H1 (cell line): ENCODE measurements around the gene RPL14. TPM values are rescaled to one million over a fixed set of nuclear protein-coding genes. Genes with fewer than 3 reads are reported as not detected.

Source experiments
- CTCF ChIA-PET: fragments of 300-600 bp; sonication (Branson Sonifier 250); formaldehyde crosslinking; loops from one replicate; lab custom pipeline; 2021; ENCODE audit not compliant: partially characterized antibody; lab: Charles Lee
- POLR2A ChIA-PET: fragments of 300-600 bp; sonication (Branson Sonifier 250); formaldehyde crosslinking; loops from one replicate; lab custom pipeline; 2021; ENCODE audit warnings: inconsistent platforms; ENCODE audit not compliant: partially characterized antibody; lab: Charles Lee
- DNase-seq, 2 experiments: peaks; one replicate each; pipeline versions ENCODE4 v3.0.0 to v3.0.0-alpha.2; 2010 to 2022; ENCODE audit warnings: low spot score in 2 of 2, low read depth in 1 of 2, mixed read lengths in 1 of 2
- FAIRE-seq: peaks from 2 replicates; lab custom pipeline; 2011; peaks lifted over from hg19 to GRCh38; lab: Jason Lieb, UNC
- H2AFZ ChIP-seq: 2 replicates; pipeline ENCODE4 v1.8.1; 2012; ENCODE audit warnings: low read length, inconsistent platforms
- H2AK5ac ChIP-seq: 2 replicates; pipeline ENCODE4 v1.6.1; 2013; ENCODE audit warnings: low read depth, low read length
- H2BK120ac ChIP-seq: replicated peaks from 2 replicates; pipeline ENCODE3; 2013; ENCODE audit warnings: low read depth, low read length, inconsistent platforms
- H2BK12ac ChIP-seq: 2 replicates; pipeline ENCODE4 v1.6.1; 2013; ENCODE audit warnings: low read depth, low read length
- H2BK15ac ChIP-seq: 2 replicates; pipeline ENCODE4 v1.6.1; 2013; ENCODE audit warnings: low read length
- H2BK20ac ChIP-seq: 2 replicates; pipeline ENCODE4 v1.6.1; 2013; ENCODE audit warnings: low read length
- H2BK5ac ChIP-seq: 2 replicates; pipeline ENCODE4 v1.6.1; 2013; ENCODE audit warnings: low read depth, low read length
- H3K14ac ChIP-seq: 2 replicates; pipeline ENCODE4 v1.6.1; 2013; ENCODE audit warnings: inconsistent platforms; ENCODE audit not compliant: insufficient read length
- H3K18ac ChIP-seq: 2 replicates; pipeline ENCODE4 v1.6.1; 2013; ENCODE audit warnings: low read length; ENCODE audit errors: extremely low read depth
- H3K23ac ChIP-seq: 2 replicates; pipeline ENCODE4 v1.6.1; 2013; ENCODE audit warnings: inconsistent platforms; ENCODE audit not compliant: insufficient read length
- H3K23me2 ChIP-seq: 2 replicates; pipeline ENCODE4 v1.6.1; 2013; ENCODE audit warnings: low read depth, low read length
- H3K27ac ChIP-seq: 2 replicates; pipeline ENCODE4 v1.6.1; 2011; ENCODE audit warnings: low read depth, low read length, inconsistent platforms
- H3K27me3 ChIP-seq, 4 experiments: replicated peaks in 1 of 4; 1 replicate in 1 of 4; 2 replicates in 3 of 4; pipeline versions ENCODE4 v1.6.1 to v1.8.1; 2011 to 2013; ENCODE audit warnings: low read length in 3 of 4, mild to moderate bottlenecking in 3 of 4, inconsistent platforms in 2 of 4, mixed read lengths in 2 of 4, moderate library complexity in 1 of 4; ENCODE audit not compliant: control insufficient read depth in 3 of 4, insufficient read depth in 3 of 4; ENCODE audit errors: extremely low read depth in 1 of 4
- H3K36me3 ChIP-seq, 4 experiments: 2 replicates each; pipeline versions ENCODE4 v1.6.1 to v1.8.1; 2011 to 2013; ENCODE audit warnings: mild to moderate bottlenecking in 4 of 4, low read length in 3 of 4, moderate library complexity in 2 of 4, control low read depth in 1 of 4, inconsistent platforms in 1 of 4; ENCODE audit not compliant: insufficient read depth in 4 of 4, control insufficient read depth in 2 of 4
- H3K4ac ChIP-seq: replicated peaks from 2 replicates; pipeline ENCODE3; 2013; ENCODE audit warnings: low read length, low read depth, mixed read lengths, inconsistent platforms; ENCODE audit not compliant: insufficient read length
- H3K4me1 ChIP-seq, 4 experiments: replicated peaks in 1 of 4; 1 replicate in 1 of 4; 2 replicates in 3 of 4; pipeline versions ENCODE4 v1.6.1 to v1.8.1; 2011 to 2013; ENCODE audit warnings: low read length in 3 of 4, inconsistent platforms in 2 of 4, mixed read lengths in 1 of 4; ENCODE audit not compliant: insufficient read depth in 4 of 4, control insufficient read depth in 3 of 4
- H3K4me2 ChIP-seq, 2 experiments: 2 replicates each; pipeline versions ENCODE4 v1.6.1 to v1.8.1; 2011 to 2013; ENCODE audit warnings: low read depth in 2 of 2, low read length in 2 of 2, control low read depth in 1 of 2, inconsistent platforms in 1 of 2, mild to moderate bottlenecking in 1 of 2; ENCODE audit not compliant: insufficient read depth in 1 of 2
- H3K4me3 ChIP-seq, 4 experiments: fragments of 200-600, 300-600 bp in 1 of 4; sonication (generic), shearing (Covaris generic), sonication (Bioruptor Twin) in 1 of 4; 2 replicates each; pipeline versions ENCODE4 v1.5.1 to v1.8.1; 2011 to 2016; ENCODE audit warnings: low read length in 4 of 4, low read depth in 3 of 4, control low read depth in 2 of 4, inconsistent platforms in 2 of 4, mild to moderate bottlenecking in 2 of 4, mixed read lengths in 1 of 4, moderate library complexity in 1 of 4; ENCODE audit not compliant: insufficient read depth in 2 of 4; ENCODE audit errors: extremely low read depth in 1 of 4
- H3K56ac ChIP-seq: replicated peaks from 2 replicates; pipeline ENCODE3; 2013; ENCODE audit warnings: low read depth, mild to moderate bottlenecking, mixed read lengths, low read length, inconsistent platforms; ENCODE audit not compliant: insufficient read length
- H3K79me1 ChIP-seq: 2 replicates; pipeline ENCODE4 v1.6.1; 2013; ENCODE audit warnings: low read depth, low read length, control low read depth
- H3K79me2 ChIP-seq, 2 experiments: 2 replicates each; pipeline versions ENCODE4 v1.6.1 to v1.8.1; 2012 to 2013; ENCODE audit warnings: low read length in 2 of 2, mild to moderate bottlenecking in 2 of 2, inconsistent platforms in 1 of 2; ENCODE audit not compliant: insufficient read depth in 2 of 2, control insufficient read depth in 1 of 2
- H3K9ac ChIP-seq, 4 experiments: replicated peaks in 1 of 4; 1 replicate in 1 of 4; 2 replicates in 3 of 4; pipeline versions ENCODE4 v1.6.1 to v1.8.1; 2011 to 2013; ENCODE audit warnings: low read depth in 3 of 4, low read length in 3 of 4, control low read depth in 2 of 4, mild to moderate bottlenecking in 2 of 4, moderate library complexity in 2 of 4, inconsistent platforms in 1 of 4; ENCODE audit errors: extremely low read depth in 1 of 4
- H3K9me3 ChIP-seq, 2 experiments: 2 replicates each; pipeline versions ENCODE4 v1.6.1 to v1.8.1; 2012 to 2013; ENCODE audit warnings: mild to moderate bottlenecking in 2 of 2, moderate library complexity in 2 of 2, control low read depth in 1 of 2, inconsistent platforms in 1 of 2, low read depth in 1 of 2, low read length in 1 of 2, mixed read lengths in 1 of 2; ENCODE audit not compliant: insufficient read depth in 2 of 2
- H4K20me1 ChIP-seq, 2 experiments: replicated peaks in 1 of 2; 2 replicates each; pipeline versions ENCODE3 to v1.8.1; 2011 to 2013; ENCODE audit warnings: inconsistent platforms in 2 of 2, low read length in 2 of 2, mild to moderate bottlenecking in 1 of 2; ENCODE audit not compliant: insufficient read depth in 2 of 2, control insufficient read depth in 1 of 2
- H4K5ac ChIP-seq: 2 replicates; pipeline ENCODE4 v1.6.1; 2013; ENCODE audit warnings: low read length, low read depth, mixed read lengths, inconsistent platforms; ENCODE audit not compliant: insufficient read length
- H4K8ac ChIP-seq: 2 replicates; pipeline ENCODE4 v1.8.0; 2013; ENCODE audit warnings: mild to moderate bottlenecking, moderate library complexity, low read length, inconsistent platforms; ENCODE audit not compliant: insufficient read depth; ENCODE audit errors: extremely low read depth
- H4K91ac ChIP-seq: replicated peaks from 2 replicates; pipeline ENCODE3; 2013; ENCODE audit warnings: low read length, mixed read lengths, inconsistent platforms; ENCODE audit not compliant: insufficient read length
- CTBP2 ChIP-seq: IDR thresholded peaks from 2 replicates; pipeline ENCODE4 v1.7.0; 2011; ENCODE audit warnings: borderline replicate concordance, mild to moderate bottlenecking, moderate library complexity, mixed read lengths, low read length; ENCODE audit not compliant: insufficient read depth, insufficient read length
- SAP30 ChIP-seq: fragments of 300-600 bp; sonication (generic); IDR thresholded peaks from 2 replicates; pipeline ENCODE4 v1.7.1; 2012; ENCODE audit warnings: low read length, moderate library complexity, mild to moderate bottlenecking, inconsistent platforms; ENCODE audit not compliant: insufficient read depth, insufficient replicate concordance
- WGBS, 2 experiments: shearing (Covaris generic) in 1 of 2; methylation state at CpG; one replicate each; pipeline versions ENCODE4 v1.1.6 to v1.1.7; 2013 to 2015; ENCODE audit warnings: low lambda C conversion rate in 2 of 2, mixed read lengths in 2 of 2, inconsistent platforms in 1 of 2, low coverage in 1 of 2, missing lambda C conversion rate in 1 of 2; ENCODE audit not compliant: insufficient replicate concordance in 2 of 2, insufficient coverage in 1 of 2, insufficient read length in 1 of 2; ENCODE audit errors: extremely low coverage in 1 of 2, missing lambda C conversion rate in 1 of 2; 5-methylcytosine and 5-hydroxymethylcytosine counted together
- polyA plus RNA-seq, 7 experiments: library from polyadenylated mRNA; depleted of rRNA in 3 of 7; stranded (reverse) in 5 of 7; unstranded in 2 of 7; fragments of >200 nt in 5 of 7; fragments of 200-250 nt in 2 of 7; gene quantifications; 1 replicate in 5 of 7; 2 replicates in 1 of 7; 4 replicates in 1 of 7; pipeline versions ENCODE4 v1.2.1 to v1.2.3, GENCODE V29; 2011 to 2013; ENCODE audit warnings: missing spikeins in 2 of 7, mixed read lengths in 2 of 7
- total RNA-seq: library from RNA; stranded (reverse); fragmentation: NEBNext Ultra II Directional; extraction: Animal tissue kit (Norgen Biotek cat#: 25700); gene quantifications from 2 replicates; pipeline ENCODE4 v1.2.1, GENCODE V29; 2021

The RPL14 gene
- total and polyA plus RNA-seq, 2 of the 8 experiments (the other 6 are each of a cell fraction or from before 2014, with no cell fraction given) = 1,192 to 2,341 TPM

DNA sequence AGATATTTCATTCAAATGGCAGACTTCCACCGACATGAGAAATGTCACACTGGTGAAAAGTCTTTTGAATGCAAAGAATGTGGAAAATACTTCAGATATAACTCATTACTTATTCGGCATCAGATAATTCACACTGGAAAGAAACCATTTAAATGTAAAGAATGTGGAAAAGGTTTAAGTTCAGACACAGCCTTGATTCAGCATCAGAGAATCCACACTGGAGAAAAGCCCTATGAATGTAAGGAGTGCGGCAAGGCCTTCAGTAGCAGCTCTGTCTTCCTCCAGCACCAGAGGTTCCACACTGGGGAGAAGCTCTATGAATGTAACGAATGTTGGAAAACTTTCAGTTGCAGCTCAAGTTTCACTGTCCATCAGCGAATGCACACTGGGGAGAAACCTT lies 59.1 kb downstream of the RPL14 start:
- WGBS, 2 experiments = 94% methylated on average over 5 of the region's 5 CpGs; no CpG with 5 or more reads in 1 of the 2 experiments
- Histone ChIP-seq H3K14ac (no peak overlapping the region), H2BK5ac (no peak overlapping the region), H3K23me2 (no peaks in the 10 kb centered on the region; the same call in 1 of the 2 replicates), H4K5ac (no peak overlapping the region), H2BK15ac (no peak overlapping the region), H3K79me1 (no peaks in the 10 kb centered on the region), H3K79me2 (no peaks in the 10 kb centered on the region), H2BK12ac (no peak overlapping the region), H2BK120ac (no peak overlapping the region), H3K4me1 (no peaks in the 10 kb centered on the region), H3K36me3 (peaks cover 6 to 38% (median 26%) of the 10 kb centered on the region in 4 experiments; a peak in 7 of 8 replicates), H3K9ac (no peak overlapping the region), H2AFZ (no peak overlapping the region), H4K20me1 (no peaks in the 10 kb centered on the region), H3K27me3 (no peaks in the 10 kb centered on the region), H3K9me3 (no peaks in the 10 kb centered on the region), H2BK20ac (no peak overlapping the region), H2AK5ac (no peak overlapping the region), H3K4ac (no peak overlapping the region), H3K23ac (no peak overlapping the region), H3K4me3 (no peak overlapping the region), H4K91ac (no peak overlapping the region), H3K18ac (no peak overlapping the region), H4K8ac (no peak overlapping the region), H3K56ac (no peak overlapping the region), H3K4me2 (no peak overlapping the region), H3K27ac (no peak overlapping the region)
- FAIRE-seq = no peak
- DNase-seq = no peak
- ChIA-PET CTCF (interaction anchor here (1.0 kb wide), 1 partner anchor 68 kb away, joined by 3 read pairs; no protein-coding TSS in a partner anchor), POLR2A (interaction anchor here (1.2 to 2.0 kb wide), 2 partner anchors 9 to 11 kb away, joined by 4 to 7 read pairs; partner anchors contain the start of genes ZNF620 and ZNF621)
- no peak for TF ChIP-seq CTBP2
- TF ChIP-seq SAP30 = no peak
